ENCODE measurements around the gene EXOC6B.

- TF ChIP-seq EZH2 (IDR thresholded peaks at IDR 0.05) (no peak), POLR2AphosphoS5 (IDR thresholded peaks at IDR 0.05; ENCODE audit: borderline replicate concordance, low read depth, low read length) (no peak), FOXP2 (optimal IDR thresholded peaks at IDR 0.05; ENCODE audit: control extremely low read depth, extremely low read length, insufficient read depth) (no peak)
Measured at GRCh38 chr2:72126186-72127100, 699.4 kb downstream of the EXOC6B start.

Data from SK-N-MC (cell line).